Stimulated activated CD4-positive, alpha-beta T cell treated with anti-CD3 and anti-CD28 coated beads, Interleukin-12 subunit alpha, Interleukin-12 subunit beta, amount 100 ng/mL, for 48 hours (primary cell): ENCODE measurements around the gene MTLN.
A peak's percentile ranks its signal among the peaks of the same experiment; 100 is the strongest.
"Not testable (repeated sequence)": the region's sequence is repeated elsewhere in the genome, so short reads cannot be mapped to it uniquely, and the experiment has no call there.

Experiments
- DNase-seq, 3 donors: peaks; one replicate each; pipeline ENCODE4 v3.0.0-alpha.2; 2020; ENCODE audit warnings: low read depth in 2 of 3, low spot score in 1 of 3

Gene MTLN

GRCh38 chr2:110211938-110212858 is at the start of gene MTLN:
TSS of gene MTLN (minus strand) at chr2:110212547. CDS start at chr2:110212525, 22 bp downstream.
- DNase-seq = peak; percentile 25 to 64 (median 55)

- DNase-seq = not testable (repeated sequence)
Observed at GRCh38 chr2:110261910-110262309, 49.6 kb upstream of the MTLN start.

GRCh38 chr2:110248081-110248795 is 35.9 kb upstream of the MTLN start:
- not testable (repeated sequence) for DNase-seq

GRCh38 chr2:110245488-110246435 is 33.4 kb upstream of the MTLN start:
- not testable (repeated sequence) for DNase-seq

GRCh38 chr2:110243283-110243682 is 30.9 kb upstream of the MTLN start:
- not testable (repeated sequence) for DNase-seq

GRCh38 chr2:110234514-110234913 is 22.2 kb upstream of the MTLN start:
- not testable (repeated sequence) for DNase-seq

- DNase-seq = not testable (repeated sequence)
Observed at GRCh38 chr2:110229886-110230285, 17.5 kb upstream of the MTLN start.

- not testable (repeated sequence) for DNase-seq
Observed at GRCh38 chr2:110222626-110223025, 10.3 kb upstream of the MTLN start.

GRCh38 chr2:110221938-110222337 is 9.6 kb upstream of the MTLN start:
- no peak for DNase-seq

- no peak for DNase-seq
Observed at GRCh38 chr2:110220190-110220564, 7.8 kb upstream of the MTLN start.

- no peak for DNase-seq
Observed at GRCh38 chr2:110219496-110220189, 7.3 kb upstream of the MTLN start.

- not testable (repeated sequence) for DNase-seq
Observed at GRCh38 chr2:110218889-110219288, 6.5 kb upstream of the MTLN start.

GRCh38 chr2:110216803-110217202 is 4.5 kb upstream of the MTLN start:
- DNase-seq = no peak

GRCh38 chr2:110216199-110216598 is 3.9 kb upstream of the MTLN start:
- no peak for DNase-seq

- DNase-seq = no peak
Observed at GRCh38 chr2:110215566-110216158, 3.3 kb upstream of the MTLN start.

- DNase-seq = no peak
Observed at GRCh38 chr2:110215091-110215490, 2.7 kb upstream of the MTLN start.

- not testable (repeated sequence) for DNase-seq
Observed at GRCh38 chr2:110213522-110213921, 1.2 kb upstream of the MTLN start.

GRCh38 chr2:110205660-110206455 is 6.5 kb downstream of the MTLN start:
- DNase-seq = no peak
